H1 (cell line): Measurements from ENCODE around the gene LRRC17. TPM values are rescaled to one million over a fixed set of nuclear protein-coding genes. Genes with fewer than 3 reads are reported as not detected.
A peak's percentile ranks its signal among the peaks of the same experiment; 100 is the strongest.

Experiments
- CTCF ChIA-PET: fragments of 300-600 bp; sonication (Branson Sonifier 250); formaldehyde crosslinking; loops from one replicate; lab custom pipeline; 2021; ENCODE audit not compliant: partially characterized antibody; lab: Charles Lee
- POLR2A ChIA-PET: fragments of 300-600 bp; sonication (Branson Sonifier 250); formaldehyde crosslinking; loops from one replicate; lab custom pipeline; 2021; ENCODE audit warnings: inconsistent platforms; ENCODE audit not compliant: partially characterized antibody; lab: Charles Lee
- DNase-seq, 2 experiments: peaks; one replicate each; pipeline versions ENCODE4 v3.0.0 to v3.0.0-alpha.2; 2010 to 2022; ENCODE audit warnings: low spot score in 2 of 2, low read depth in 1 of 2, mixed read lengths in 1 of 2
- FAIRE-seq: peaks from 2 replicates; lab custom pipeline; 2011; peaks lifted over from hg19 to GRCh38; lab: Jason Lieb, UNC
- H2AFZ ChIP-seq: 2 replicates; pipeline ENCODE4 v1.8.1; 2012; ENCODE audit warnings: low read length, inconsistent platforms
- H2AK5ac ChIP-seq: 2 replicates; pipeline ENCODE4 v1.6.1; 2013; ENCODE audit warnings: low read depth, low read length
- H2BK120ac ChIP-seq: replicated peaks from 2 replicates; pipeline ENCODE3; 2013; ENCODE audit warnings: low read depth, low read length, inconsistent platforms
- H2BK12ac ChIP-seq: 2 replicates; pipeline ENCODE4 v1.6.1; 2013; ENCODE audit warnings: low read depth, low read length
- H2BK15ac ChIP-seq: 2 replicates; pipeline ENCODE4 v1.6.1; 2013; ENCODE audit warnings: low read length
- H2BK20ac ChIP-seq: 2 replicates; pipeline ENCODE4 v1.6.1; 2013; ENCODE audit warnings: low read length
- H2BK5ac ChIP-seq: 2 replicates; pipeline ENCODE4 v1.6.1; 2013; ENCODE audit warnings: low read depth, low read length
- H3K14ac ChIP-seq: 2 replicates; pipeline ENCODE4 v1.6.1; 2013; ENCODE audit warnings: inconsistent platforms; ENCODE audit not compliant: insufficient read length
- H3K18ac ChIP-seq: 2 replicates; pipeline ENCODE4 v1.6.1; 2013; ENCODE audit warnings: low read length; ENCODE audit errors: extremely low read depth
- H3K23ac ChIP-seq: 2 replicates; pipeline ENCODE4 v1.6.1; 2013; ENCODE audit warnings: inconsistent platforms; ENCODE audit not compliant: insufficient read length
- H3K23me2 ChIP-seq: 2 replicates; pipeline ENCODE4 v1.6.1; 2013; ENCODE audit warnings: low read depth, low read length
- H3K27ac ChIP-seq: 2 replicates; pipeline ENCODE4 v1.6.1; 2011; ENCODE audit warnings: low read depth, low read length, inconsistent platforms
- H3K27me3 ChIP-seq, 4 experiments: replicated peaks in 1 of 4; 1 replicate in 1 of 4; 2 replicates in 3 of 4; pipeline versions ENCODE4 v1.6.1 to v1.8.1; 2011 to 2013; ENCODE audit warnings: low read length in 3 of 4, mild to moderate bottlenecking in 3 of 4, inconsistent platforms in 2 of 4, mixed read lengths in 2 of 4, moderate library complexity in 1 of 4; ENCODE audit not compliant: control insufficient read depth in 3 of 4, insufficient read depth in 3 of 4; ENCODE audit errors: extremely low read depth in 1 of 4
- H3K36me3 ChIP-seq, 4 experiments: 2 replicates each; pipeline versions ENCODE4 v1.6.1 to v1.8.1; 2011 to 2013; ENCODE audit warnings: mild to moderate bottlenecking in 4 of 4, low read length in 3 of 4, moderate library complexity in 2 of 4, control low read depth in 1 of 4, inconsistent platforms in 1 of 4; ENCODE audit not compliant: insufficient read depth in 4 of 4, control insufficient read depth in 2 of 4
- H3K4ac ChIP-seq: replicated peaks from 2 replicates; pipeline ENCODE3; 2013; ENCODE audit warnings: low read length, low read depth, mixed read lengths, inconsistent platforms; ENCODE audit not compliant: insufficient read length
- H3K4me1 ChIP-seq, 4 experiments: replicated peaks in 1 of 4; 1 replicate in 1 of 4; 2 replicates in 3 of 4; pipeline versions ENCODE4 v1.6.1 to v1.8.1; 2011 to 2013; ENCODE audit warnings: low read length in 3 of 4, inconsistent platforms in 2 of 4, mixed read lengths in 1 of 4; ENCODE audit not compliant: insufficient read depth in 4 of 4, control insufficient read depth in 3 of 4
- H3K4me2 ChIP-seq, 2 experiments: 2 replicates each; pipeline versions ENCODE4 v1.6.1 to v1.8.1; 2011 to 2013; ENCODE audit warnings: low read depth in 2 of 2, low read length in 2 of 2, control low read depth in 1 of 2, inconsistent platforms in 1 of 2, mild to moderate bottlenecking in 1 of 2; ENCODE audit not compliant: insufficient read depth in 1 of 2
- H3K4me3 ChIP-seq, 4 experiments: fragments of 200-600, 300-600 bp in 1 of 4; sonication (generic), shearing (Covaris generic), sonication (Bioruptor Twin) in 1 of 4; 2 replicates each; pipeline versions ENCODE4 v1.5.1 to v1.8.1; 2011 to 2016; ENCODE audit warnings: low read length in 4 of 4, low read depth in 3 of 4, control low read depth in 2 of 4, inconsistent platforms in 2 of 4, mild to moderate bottlenecking in 2 of 4, mixed read lengths in 1 of 4, moderate library complexity in 1 of 4; ENCODE audit not compliant: insufficient read depth in 2 of 4; ENCODE audit errors: extremely low read depth in 1 of 4
- H3K56ac ChIP-seq: replicated peaks from 2 replicates; pipeline ENCODE3; 2013; ENCODE audit warnings: low read depth, mild to moderate bottlenecking, mixed read lengths, low read length, inconsistent platforms; ENCODE audit not compliant: insufficient read length
- H3K79me1 ChIP-seq: 2 replicates; pipeline ENCODE4 v1.6.1; 2013; ENCODE audit warnings: low read depth, low read length, control low read depth
- H3K79me2 ChIP-seq, 2 experiments: 2 replicates each; pipeline versions ENCODE4 v1.6.1 to v1.8.1; 2012 to 2013; ENCODE audit warnings: low read length in 2 of 2, mild to moderate bottlenecking in 2 of 2, inconsistent platforms in 1 of 2; ENCODE audit not compliant: insufficient read depth in 2 of 2, control insufficient read depth in 1 of 2
- H3K9ac ChIP-seq, 4 experiments: replicated peaks in 1 of 4; 1 replicate in 1 of 4; 2 replicates in 3 of 4; pipeline versions ENCODE4 v1.6.1 to v1.8.1; 2011 to 2013; ENCODE audit warnings: low read depth in 3 of 4, low read length in 3 of 4, control low read depth in 2 of 4, mild to moderate bottlenecking in 2 of 4, moderate library complexity in 2 of 4, inconsistent platforms in 1 of 4; ENCODE audit errors: extremely low read depth in 1 of 4
- H3K9me3 ChIP-seq, 2 experiments: 2 replicates each; pipeline versions ENCODE4 v1.6.1 to v1.8.1; 2012 to 2013; ENCODE audit warnings: mild to moderate bottlenecking in 2 of 2, moderate library complexity in 2 of 2, control low read depth in 1 of 2, inconsistent platforms in 1 of 2, low read depth in 1 of 2, low read length in 1 of 2, mixed read lengths in 1 of 2; ENCODE audit not compliant: insufficient read depth in 2 of 2
- H4K20me1 ChIP-seq, 2 experiments: replicated peaks in 1 of 2; 2 replicates each; pipeline versions ENCODE3 to v1.8.1; 2011 to 2013; ENCODE audit warnings: inconsistent platforms in 2 of 2, low read length in 2 of 2, mild to moderate bottlenecking in 1 of 2; ENCODE audit not compliant: insufficient read depth in 2 of 2, control insufficient read depth in 1 of 2
- H4K5ac ChIP-seq: 2 replicates; pipeline ENCODE4 v1.6.1; 2013; ENCODE audit warnings: low read length, low read depth, mixed read lengths, inconsistent platforms; ENCODE audit not compliant: insufficient read length
- H4K8ac ChIP-seq: 2 replicates; pipeline ENCODE4 v1.8.0; 2013; ENCODE audit warnings: mild to moderate bottlenecking, moderate library complexity, low read length, inconsistent platforms; ENCODE audit not compliant: insufficient read depth; ENCODE audit errors: extremely low read depth
- H4K91ac ChIP-seq: replicated peaks from 2 replicates; pipeline ENCODE3; 2013; ENCODE audit warnings: low read length, mixed read lengths, inconsistent platforms; ENCODE audit not compliant: insufficient read length
- POLR2AphosphoS5 ChIP-seq: IDR thresholded peaks from 2 replicates; pipeline ENCODE4 v1.6.1; 2011; ENCODE audit warnings: low read depth, low read length
- WGBS, 2 experiments: shearing (Covaris generic) in 1 of 2; methylation state at CpG; one replicate each; pipeline versions ENCODE4 v1.1.6 to v1.1.7; 2013 to 2015; ENCODE audit warnings: low lambda C conversion rate in 2 of 2, mixed read lengths in 2 of 2, inconsistent platforms in 1 of 2, low coverage in 1 of 2, missing lambda C conversion rate in 1 of 2; ENCODE audit not compliant: insufficient replicate concordance in 2 of 2, insufficient coverage in 1 of 2, insufficient read length in 1 of 2; ENCODE audit errors: extremely low coverage in 1 of 2, missing lambda C conversion rate in 1 of 2; 5-methylcytosine and 5-hydroxymethylcytosine counted together
- polyA plus RNA-seq, 7 experiments: library from polyadenylated mRNA; depleted of rRNA in 3 of 7; stranded (reverse) in 5 of 7; unstranded in 2 of 7; fragments of >200 nt in 5 of 7; fragments of 200-250 nt in 2 of 7; gene quantifications; 1 replicate in 5 of 7; 2 replicates in 1 of 7; 4 replicates in 1 of 7; pipeline versions ENCODE4 v1.2.1 to v1.2.3, GENCODE V29; 2011 to 2013; ENCODE audit warnings: missing spikeins in 2 of 7, mixed read lengths in 2 of 7
- total RNA-seq: library from RNA; stranded (reverse); fragmentation: NEBNext Ultra II Directional; extraction: Animal tissue kit (Norgen Biotek cat#: 25700); gene quantifications from 2 replicates; pipeline ENCODE4 v1.2.1, GENCODE V29; 2021

The LRRC17 gene
- total and polyA plus RNA-seq, 2 of the 8 experiments (the other 6 are each of a cell fraction or from before 2014, with no cell fraction given), result 3.0 TPM

- Histone ChIP-seq H4K8ac (no peak overlapping the region), H3K4me1 (no peaks in the 10 kb centered on the region), H4K91ac (no peak overlapping the region), H2BK20ac (no peak overlapping the region), H3K4me3 (no peak overlapping the region), H2BK12ac (no peak overlapping the region), H4K20me1 (no peaks in the 10 kb centered on the region), H3K27ac (no peak overlapping the region), H3K4me2 (no peak overlapping the region), H3K18ac (no peak overlapping the region), H3K4ac (no peak overlapping the region), H3K27me3 (no peaks in the 10 kb centered on the region; a peak in 1 of 7 replicates), H2BK120ac (no peak overlapping the region), H3K79me1 (no peaks in the 10 kb centered on the region), H3K14ac (no peak overlapping the region), H3K23me2 (no peaks in the 10 kb centered on the region), H3K36me3 (no peaks in the 10 kb centered on the region), H3K9ac (no peak overlapping the region), H2BK15ac (no peak overlapping the region), H4K5ac (no peak overlapping the region), H2BK5ac (no peak overlapping the region), H2AFZ (no peak overlapping the region), H3K23ac (peak overlapping the region; percentile 77), H3K9me3 (no peaks in the 10 kb centered on the region), H2AK5ac (no peak overlapping the region), H3K79me2 (no peaks in the 10 kb centered on the region), H3K56ac (no peak overlapping the region)
- ChIA-PET CTCF (interaction anchor here (0.8 to 1.9 kb wide), 3 partner anchors 14 to 21 kb away, joined by 3 to 5 read pairs (median 3); no protein-coding TSS in a partner anchor), POLR2A (no interaction called here)
- 93% methylated on average over 3 of the region's 3 CpGs; no CpG with 5 or more reads in 1 of the 2 experiments for WGBS, 2 experiments
- no peak for FAIRE-seq
- no peak for DNase-seq
- TF ChIP-seq POLR2AphosphoS5, result no peak
Observed at GRCh38 chr7:102895602-102896001, 17.2 kb upstream of the LRRC17 start.
